GM12878 (cell line): ENCODE data around the gene NCAM2. TPM values are rescaled to one million over a fixed set of nuclear protein-coding genes. Genes with fewer than 3 reads are reported as not detected.

Source experiments
- ATAC-seq: fragments of 200-7000 bp; cut with Tn5 transposase; 3 replicates; pipeline ENCODE4 v1.9.1; 2020; ENCODE audit warnings: mild to moderate bottlenecking, moderate library complexity
- BruUV-seq: library from RNA; stranded (reverse); fragments of 400-500 nt; replicated peaks from 2 replicates; lab custom pipeline; 2021; lab: Mats Ljungman, UMichigan
- CTCF ChIA-PET: fragments of 300-600 bp; sonication (Branson Sonifier 250); formaldehyde crosslinking; extraction: SDS; loops from one replicate; lab custom pipeline; 2021; ENCODE audit warnings: inconsistent platforms; lab: Yijun Ruan, JAX
- POLR2A ChIA-PET: fragments of 350-600 bp; formaldehyde crosslinking; extraction: SDS; loops from one replicate; lab custom pipeline; 2021; ENCODE audit warnings: inconsistent platforms; lab: Charles Lee
- RAD21 ChIA-PET: fragments of 300-600 bp; sonication (Branson Sonifier 250); formaldehyde crosslinking; loops from one replicate; lab custom pipeline; 2023; ENCODE audit warnings: antibody characterized with exemption; ENCODE audit not compliant: unreplicated experiment; lab: Charles Lee
- SMC1A ChIA-PET: fragments of 300-600 bp; sonication (Branson Sonifier 250); formaldehyde crosslinking; loops from one replicate; lab custom pipeline; 2023; ENCODE audit not compliant: unreplicated experiment, uncharacterized antibody; lab: Charles Lee
- DNase-seq: peaks from one replicate; pipeline ENCODE4 v3.0.0-alpha.2; 2011; ENCODE audit warnings: low read depth, low spot score
- FAIRE-seq: peaks from 3 replicates; lab custom pipeline; 2011; peaks lifted over from hg19 to GRCh38; lab: Jason Lieb, UNC
- H2AFZ ChIP-seq: 2 replicates; pipeline ENCODE4 v1.6.0; 2011; ENCODE audit warnings: low read depth, low read length, control low read depth; ENCODE audit not compliant: control insufficient read depth
- H3K27ac ChIP-seq: 2 replicates; pipeline ENCODE4 v1.5.1; 2011; ENCODE audit warnings: control low read depth; ENCODE audit not compliant: control insufficient read depth, insufficient read depth
- H3K27me3 ChIP-seq, 2 experiments: replicated peaks in 1 of 2; 2 replicates each; pipeline versions ENCODE4 v1.6.0 to v1.6.1; 2011; ENCODE audit warnings: low read length in 1 of 2; ENCODE audit not compliant: control insufficient read depth in 2 of 2, insufficient read depth in 2 of 2
- H3K36me3 ChIP-seq, 2 experiments: 2 replicates each; pipeline ENCODE4 v1.5.1; 2011; ENCODE audit warnings: low read length in 1 of 2; ENCODE audit not compliant: control insufficient read depth in 2 of 2, insufficient read depth in 2 of 2
- H3K4me1 ChIP-seq: 2 replicates; pipeline ENCODE4 v1.6.1; 2011; ENCODE audit warnings: mild to moderate bottlenecking, low read length, moderate library complexity, mixed read lengths; ENCODE audit not compliant: control insufficient read depth, insufficient read depth
- H3K4me2 ChIP-seq: 2 replicates; pipeline ENCODE4 v1.6.0; 2011; ENCODE audit warnings: control low read depth; ENCODE audit not compliant: control insufficient read depth, insufficient read depth
- H3K4me3 ChIP-seq: fragments of 200-600 bp; sonication (generic); 2 replicates; pipeline ENCODE4 v1.5.1; 2016
- H3K79me2 ChIP-seq: 2 replicates; pipeline ENCODE4 v1.6.0; 2011; ENCODE audit warnings: low read length; ENCODE audit not compliant: control insufficient read depth, insufficient read depth
- H3K9ac ChIP-seq: 2 replicates; pipeline ENCODE4 v1.8.0; 2011; ENCODE audit warnings: low read length, control low read depth, mixed read lengths; ENCODE audit not compliant: control insufficient read depth, insufficient read depth
- H3K9me3 ChIP-seq: replicated peaks from 3 replicates; pipeline ENCODE4 v1.5.1; 2011; ENCODE audit warnings: mild to moderate bottlenecking, low read length; ENCODE audit not compliant: control insufficient read depth, insufficient read depth
- H4K20me1 ChIP-seq: 2 replicates; pipeline ENCODE4 v1.6.0; 2011; ENCODE audit not compliant: control insufficient read depth, insufficient read depth
- BMI1 ChIP-seq: fragments of 450-650 bp; IDR thresholded peaks from 2 replicates; pipeline ENCODE4 v1.6.1; 2016; ENCODE audit warnings: mild to moderate bottlenecking, moderate library complexity, borderline replicate concordance
- CHD4 ChIP-seq: fragments of 200-600 bp; sonication (generic); IDR thresholded peaks from 2 replicates; pipeline ENCODE4 v1.6.1; 2016; ENCODE audit warnings: mild to moderate bottlenecking
- E2F4 ChIP-seq: IDR thresholded peaks from 2 replicates; pipeline ENCODE4 v1.6.1; 2012; ENCODE audit warnings: low read depth, low read length, improper control_type of control experiment
- EZH2 ChIP-seq: IDR thresholded peaks from 2 replicates; pipeline ENCODE4 v1.6.1; 2012; ENCODE audit warnings: low read depth, mild to moderate bottlenecking, control low read depth, inconsistent platforms, low read length, borderline replicate concordance; ENCODE audit not compliant: control insufficient read depth
- FOXM1 ChIP-seq: IDR thresholded peaks from 2 replicates; pipeline ENCODE4 v1.6.1; 2012; ENCODE audit warnings: low read depth, mild to moderate bottlenecking, inconsistent platforms, low read length, moderate library complexity
- HDAC6 ChIP-seq: fragments of 200-600 bp; sonication (generic); IDR thresholded peaks from one replicate; pipeline ENCODE4 v1.8.0; 2017; ENCODE audit warnings: antibody characterized with exemption; ENCODE audit not compliant: unreplicated experiment
- JUND ChIP-seq: IDR thresholded peaks from 2 replicates; pipeline ENCODE4 v1.6.1; 2012; ENCODE audit warnings: low read depth, mild to moderate bottlenecking, low read length, improper control_type of control experiment, moderate library complexity
- NRF1 ChIP-seq: conservative IDR thresholded peaks from 2 replicates; pipeline ENCODE4 v1.6.1; 2011; ENCODE audit warnings: mild to moderate bottlenecking, low read depth, low read length, improper control_type of control experiment
- PBX3 ChIP-seq: IDR thresholded peaks from 2 replicates; pipeline ENCODE4 v1.6.1; 2011; ENCODE audit warnings: mild to moderate bottlenecking, low read depth, low read length, moderate library complexity; ENCODE audit not compliant: insufficient replicate concordance
- POLR2A ChIP-seq: IDR thresholded peaks from 2 replicates; pipeline ENCODE4 v1.6.1; 2011; ENCODE audit warnings: low read depth, mild to moderate bottlenecking, low read length
- POLR2AphosphoS2 ChIP-seq: IDR thresholded peaks from 2 replicates; pipeline ENCODE4 v1.6.1; 2011; ENCODE audit warnings: low read depth, mild to moderate bottlenecking, low read length, improper control_type of control experiment, moderate library complexity
- SMARCA5 ChIP-seq: fragments of 450-650 bp; IDR thresholded peaks from 2 replicates; pipeline ENCODE4 v1.6.1; 2017; ENCODE audit warnings: mild to moderate bottlenecking
- SPI1 ChIP-seq: IDR thresholded peaks from 2 replicates; pipeline ENCODE4 v1.6.1; 2011; ENCODE audit warnings: low read depth, mild to moderate bottlenecking, low read length, moderate library complexity, borderline replicate concordance; ENCODE audit not compliant: insufficient read depth
- TCF3 ChIP-seq: IDR thresholded peaks from 2 replicates; pipeline ENCODE4 v1.6.1; 2012; ENCODE audit warnings: low read depth, mild to moderate bottlenecking, low read length, borderline replicate concordance; ENCODE audit not compliant: insufficient read depth
- WGBS: methylation state at CpG from one replicate; pipeline ENCODE4 v1.1.6; 2016; ENCODE audit warnings: low lambda C conversion rate; ENCODE audit not compliant: insufficient replicate concordance, insufficient coverage; ENCODE audit errors: missing lambda C conversion rate; 5-methylcytosine and 5-hydroxymethylcytosine counted together
- in situ Hi-C: fragments of 300-500 bp; cut with MboI; formaldehyde crosslinking; loops from 9 replicates; pipeline ENCODE4 v1.14.3; 2018; ENCODE audit warnings: mixed read lengths
- intact Hi-C: fragments of 100-400 bp; cut with micrococcal nuclease; formaldehyde crosslinking; loops from one replicate; pipeline ENCODE4 v1.14.2; 2022; ENCODE audit not compliant: unreplicated experiment
- polyA plus RNA-seq, 11 experiments: library from polyadenylated mRNA; depleted of rRNA in 4 of 11; unstranded in 6 of 11; stranded (reverse) in 5 of 11; fragments of >200 nt; fragmentation: Nextera tagmentation in 4 of 11; fragmentation: Illumina TruSeq in 1 of 11; extraction: Ambion mirVana in 4 of 11; extraction: Trizol in 1 of 11; gene quantifications; 1 replicate in 1 of 11; 2 replicates in 10 of 11; pipeline versions ENCODE4 v1.2.1 to v1.2.3, GENCODE V29; 2011 to 2016; ENCODE audit warnings: inconsistent platforms in 2 of 11, missing spikeins in 2 of 11, low read depth in 1 of 11
- total RNA-seq, 4 experiments: library from RNA; depleted of rRNA in 3 of 4; stranded (reverse); fragments of >200 nt in 3 of 4; fragmentation: Illumina TruSeq in 1 of 4; extraction: Trizol in 1 of 4; gene quantifications; 2 replicates each; pipeline versions ENCODE4 v1.2.1 to v1.2.3, GENCODE V29; 2013 to 2021

Gene NCAM2
- total and polyA plus RNA-seq, 10 of the 15 experiments (the other 5 are each of a cell fraction or from before 2014, with no cell fraction given), result 0.23 to 0.27 TPM; not detected in 8

GRCh38 chr21:21064353-21064752, 66.1 kb downstream of the NCAM2 start (continued):
- TF ChIP-seq TCF3 (no peak), CHD4 (no peak), EZH2 (no peak), NRF1 (no peak), POLR2A (no peak)

- FAIRE-seq, result no peak
- H3K36me3 ChIP-seq, result no peaks in the 10 kb centered on the region
- ChIA-PET CTCF (no interaction called here), SMC1A (no interaction called here), RAD21 (no interaction called here), POLR2A (no interaction called here)
- no peak for ATAC-seq
- no TSS peak for BruUV-seq
- TF ChIP-seq FOXM1, result no peak
- no peaks in the 10 kb centered on the region for H3K27me3 ChIP-seq
- in situ Hi-C loops, result no loop called here
- intact Hi-C loops, result no loop called here
- H3K79me2 ChIP-seq, result no peaks in the 10 kb centered on the region
- no peak overlapping the region for H2AFZ ChIP-seq
- no peaks in the 10 kb centered on the region for H3K9me3 ChIP-seq
- H3K4me2 ChIP-seq, result no peak overlapping the region
- DNase-seq, result no peak
- no peak overlapping the region for H3K9ac ChIP-seq
- H3K4me3 ChIP-seq, result no peak overlapping the region
- H3K4me1 ChIP-seq, result no peaks in the 10 kb centered on the region
- no peaks in the 10 kb centered on the region for H4K20me1 ChIP-seq
- no peak overlapping the region for H3K27ac ChIP-seq
These were observed 69.2 kb downstream of the NCAM2 start for GRCh38 chr21:21067375-21067774.

GRCh38 chr21:21074305-21074704, 76.1 kb downstream of the NCAM2 start:
- ChIA-PET POLR2A (no interaction called here), CTCF (no interaction called here), SMC1A (no interaction called here), RAD21 (no interaction called here)
- BruUV-seq, result no TSS peak
- 29% methylated on average over 3 of the region's 3 CpGs for WGBS
- Histone ChIP-seq H3K9me3 (no peaks in the 10 kb centered on the region), H3K4me1 (no peaks in the 10 kb centered on the region), H3K79me2 (no peaks in the 10 kb centered on the region), H4K20me1 (no peaks in the 10 kb centered on the region), H3K27me3 (no peaks in the 10 kb centered on the region), H3K27ac (no peak overlapping the region), H3K4me2 (no peak overlapping the region), H3K4me3 (no peak overlapping the region), H2AFZ (no peak overlapping the region), H3K9ac (no peak overlapping the region), H3K36me3 (no peaks in the 10 kb centered on the region)
- DNase-seq, result no peak
- no peak for ATAC-seq
- intact Hi-C loops, result no loop called here
- no peak for FAIRE-seq
- in situ Hi-C loops, result no loop called here
- no peak for TF ChIP-seq JUND
- no peak for TF ChIP-seq BMI1
- TF ChIP-seq POLR2AphosphoS2, result no peak
- no peak for TF ChIP-seq SPI1
- TF ChIP-seq HDAC6, result no peak
- TF ChIP-seq E2F4, result no peak
- no peak for TF ChIP-seq SMARCA5
- TF ChIP-seq PBX3, result no peak
